ENCODE data around the gene BEST1.

BEST1 gene

GRCh38 chr11:61911128-61911700 lies 38.9 kb upstream of the BEST1 start:
- no peak overlapping the region for H3K4me3 ChIP-seq (replicated peaks in 1 of 2; ENCODE audit: low read depth in 2 of 2, low read length in 2 of 2)
- TF ChIP-seq CTCF (IDR thresholded peaks at IDR 0.05; ENCODE audit: low read depth, low read length): no peak
- no peak for DNase-seq (ENCODE audit: low read depth in 2 of 2)

- no peak for TF ChIP-seq CTCF (IDR thresholded peaks at IDR 0.05; ENCODE audit: low read depth, low read length)
- no peak for DNase-seq (ENCODE audit: low read depth in 2 of 2)
- no peak overlapping the region for H3K4me3 ChIP-seq (replicated peaks in 1 of 2; ENCODE audit: low read depth in 2 of 2, low read length in 2 of 2)
Measured at GRCh38 chr11:61911701-61912529, 38.2 kb upstream of the BEST1 start.

GRCh38 chr11:61912530-61912898 lies 37.6 kb upstream of the BEST1 start:
- no peak for DNase-seq (ENCODE audit: low read depth in 2 of 2)
- H3K4me3 ChIP-seq (replicated peaks in 1 of 2; ENCODE audit: low read depth in 2 of 2, low read length in 2 of 2): no peak overlapping the region
- no peak for TF ChIP-seq CTCF (IDR thresholded peaks at IDR 0.05; ENCODE audit: low read depth, low read length)

GRCh38 chr11:61912991-61913698 lies 37.0 kb upstream of the BEST1 start:
- no peak for TF ChIP-seq CTCF (IDR thresholded peaks at IDR 0.05; ENCODE audit: low read depth, low read length)
- no peak for DNase-seq (ENCODE audit: low read depth in 2 of 2)
- no peak overlapping the region for H3K4me3 ChIP-seq (replicated peaks in 1 of 2; ENCODE audit: low read depth in 2 of 2, low read length in 2 of 2)

GRCh38 chr11:61913699-61914395 lies 36.3 kb upstream of the BEST1 start:
- TF ChIP-seq CTCF (IDR thresholded peaks at IDR 0.05; ENCODE audit: low read depth, low read length): no peak
- no peak for DNase-seq (ENCODE audit: low read depth in 2 of 2)
- H3K4me3 ChIP-seq (replicated peaks in 1 of 2; ENCODE audit: low read depth in 2 of 2, low read length in 2 of 2): no peak overlapping the region

GRCh38 chr11:61914471-61915171 lies 35.5 kb upstream of the BEST1 start:
- H3K4me3 ChIP-seq (replicated peaks in 1 of 2; ENCODE audit: low read depth in 2 of 2, low read length in 2 of 2): no peak overlapping the region
- TF ChIP-seq CTCF (IDR thresholded peaks at IDR 0.05; ENCODE audit: low read depth, low read length): no peak
- no peak for DNase-seq (ENCODE audit: low read depth in 2 of 2)

Data from cardiac fibroblast (primary cell).